Measurements from ENCODE around the gene LTA.
A peak's percentile ranks its signal among the peaks of the same experiment; 100 is the strongest.

GRCh38 chr6:31580807-31581433 is 8.8 kb downstream of the LTA start:
- TF ChIP-seq CTCF (IDR thresholded peaks at IDR 0.05) (peak; percentile 92 to 98 (median 94)), POLR2A (IDR thresholded peaks at IDR 0.05) (peak in 1 of 4 donors; percentile 65)

All from esophagus squamous epithelium (tissue), 4 donors.